Astrocyte of the spinal cord (primary cell): ENCODE measurements around the gene SLCO4A1.
A peak's percentile ranks its signal among the peaks of the same experiment; 100 is the strongest.

ENCODE experiments used
- DNase-seq: peaks from one replicate; pipeline ENCODE4 v3.0.0; 2011; ENCODE audit warnings: low read depth, low spot score
- H3K4me3 ChIP-seq: 2 replicates; pipeline ENCODE4 v1.5.1; 2011; ENCODE audit warnings: low read depth, mild to moderate bottlenecking, low read length, moderate library complexity
- in situ Hi-C: cut with HindIII; loops from 2 replicates; pipeline ENCODE4 v1.10.0; 2017; ENCODE audit warnings: low sequenced_read_pairs
- TF ChIP-seq, protein P1 (sequence below): IDR thresholded peaks from 2 replicates; pipeline ENCODE4 v1.5.1; 2012; ENCODE audit warnings: low read depth, mild to moderate bottlenecking, low read length, inconsistent platforms

Gene SLCO4A1

DNA sequence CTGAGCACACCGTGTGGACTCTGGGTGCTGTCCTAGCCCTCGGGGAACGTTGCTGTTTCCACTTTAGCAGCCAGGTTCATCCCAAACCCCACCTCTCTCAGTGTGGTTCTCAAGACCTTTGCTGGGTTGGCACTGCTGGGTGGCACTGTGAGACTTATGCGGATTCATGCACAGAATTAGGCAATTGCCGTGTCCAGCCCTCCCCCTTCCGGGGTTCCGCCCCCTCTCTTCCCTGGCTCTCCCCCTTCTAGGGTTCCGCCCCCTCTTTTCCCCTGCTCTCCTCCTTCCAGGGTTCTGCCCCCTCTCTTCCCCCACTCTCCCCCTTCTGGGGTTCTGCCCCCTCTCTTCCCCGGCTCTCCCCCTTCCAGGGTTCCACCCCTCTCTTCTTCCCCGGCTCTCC lies 39.8 kb upstream of the SLCO4A1 start:
- DNase-seq: no peak
- in situ Hi-C loops: no loop called here
- no peak overlapping the region for H3K4me3 ChIP-seq
- TF ChIP-seq, protein P1, sequence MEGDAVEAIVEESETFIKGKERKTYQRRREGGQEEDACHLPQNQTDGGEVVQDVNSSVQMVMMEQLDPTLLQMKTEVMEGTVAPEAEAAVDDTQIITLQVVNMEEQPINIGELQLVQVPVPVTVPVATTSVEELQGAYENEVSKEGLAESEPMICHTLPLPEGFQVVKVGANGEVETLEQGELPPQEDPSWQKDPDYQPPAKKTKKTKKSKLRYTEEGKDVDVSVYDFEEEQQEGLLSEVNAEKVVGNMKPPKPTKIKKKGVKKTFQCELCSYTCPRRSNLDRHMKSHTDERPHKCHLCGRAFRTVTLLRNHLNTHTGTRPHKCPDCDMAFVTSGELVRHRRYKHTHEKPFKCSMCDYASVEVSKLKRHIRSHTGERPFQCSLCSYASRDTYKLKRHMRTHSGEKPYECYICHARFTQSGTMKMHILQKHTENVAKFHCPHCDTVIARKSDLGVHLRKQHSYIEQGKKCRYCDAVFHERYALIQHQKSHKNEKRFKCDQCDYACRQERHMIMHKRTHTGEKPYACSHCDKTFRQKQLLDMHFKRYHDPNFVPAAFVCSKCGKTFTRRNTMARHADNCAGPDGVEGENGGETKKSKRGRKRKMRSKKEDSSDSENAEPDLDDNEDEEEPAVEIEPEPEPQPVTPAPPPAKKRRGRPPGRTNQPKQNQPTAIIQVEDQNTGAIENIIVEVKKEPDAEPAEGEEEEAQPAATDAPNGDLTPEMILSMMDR: no peak

DNA sequence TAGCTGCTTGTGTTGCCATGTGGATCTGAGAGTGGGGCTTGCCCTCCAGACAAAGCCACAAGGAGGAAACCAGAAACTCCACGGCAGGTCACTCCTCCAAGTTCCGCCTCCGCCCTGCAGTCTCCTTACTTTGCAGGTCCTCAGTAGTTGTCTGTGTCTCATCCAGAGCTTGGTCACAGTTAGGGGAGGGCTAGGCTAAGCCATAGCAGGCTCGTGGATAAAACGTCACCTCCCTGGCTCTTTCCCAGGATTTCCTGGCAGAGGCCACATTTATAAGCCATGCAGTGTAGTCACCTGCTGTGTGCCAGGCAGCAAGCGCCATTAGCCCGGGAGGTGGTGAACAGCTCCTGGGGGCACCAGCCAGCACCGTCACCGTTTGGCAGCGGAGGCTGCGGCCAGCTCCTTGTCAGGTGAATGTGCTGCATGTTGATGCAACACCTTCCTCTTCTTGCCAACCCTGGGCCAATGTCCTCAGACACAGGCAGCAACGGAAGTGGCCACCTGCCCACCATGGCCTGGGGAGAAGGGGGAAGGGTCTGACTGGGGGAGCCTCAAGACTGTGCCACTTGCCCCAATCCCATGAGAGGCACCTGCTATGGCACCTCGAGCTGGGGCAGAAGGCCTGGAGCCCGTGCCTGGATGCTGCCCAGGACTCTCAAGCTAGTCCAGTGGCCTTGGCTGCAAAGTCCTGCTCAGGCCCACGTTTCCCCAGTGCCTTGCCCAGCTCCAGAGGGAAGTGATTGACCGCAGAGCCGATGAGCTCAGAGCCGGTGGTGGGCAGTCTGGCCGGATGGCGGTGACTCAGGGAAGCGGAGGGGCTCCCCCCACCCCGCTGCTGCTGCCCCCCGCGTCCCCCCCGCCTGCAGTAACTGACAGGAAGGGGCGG lies 39.0 kb upstream of the SLCO4A1 start:
- in situ Hi-C loops: no loop called here
- no peak overlapping the region for H3K4me3 ChIP-seq
- DNase-seq: peak; percentile 64
- TF ChIP-seq, protein P1: no peak

DNA sequence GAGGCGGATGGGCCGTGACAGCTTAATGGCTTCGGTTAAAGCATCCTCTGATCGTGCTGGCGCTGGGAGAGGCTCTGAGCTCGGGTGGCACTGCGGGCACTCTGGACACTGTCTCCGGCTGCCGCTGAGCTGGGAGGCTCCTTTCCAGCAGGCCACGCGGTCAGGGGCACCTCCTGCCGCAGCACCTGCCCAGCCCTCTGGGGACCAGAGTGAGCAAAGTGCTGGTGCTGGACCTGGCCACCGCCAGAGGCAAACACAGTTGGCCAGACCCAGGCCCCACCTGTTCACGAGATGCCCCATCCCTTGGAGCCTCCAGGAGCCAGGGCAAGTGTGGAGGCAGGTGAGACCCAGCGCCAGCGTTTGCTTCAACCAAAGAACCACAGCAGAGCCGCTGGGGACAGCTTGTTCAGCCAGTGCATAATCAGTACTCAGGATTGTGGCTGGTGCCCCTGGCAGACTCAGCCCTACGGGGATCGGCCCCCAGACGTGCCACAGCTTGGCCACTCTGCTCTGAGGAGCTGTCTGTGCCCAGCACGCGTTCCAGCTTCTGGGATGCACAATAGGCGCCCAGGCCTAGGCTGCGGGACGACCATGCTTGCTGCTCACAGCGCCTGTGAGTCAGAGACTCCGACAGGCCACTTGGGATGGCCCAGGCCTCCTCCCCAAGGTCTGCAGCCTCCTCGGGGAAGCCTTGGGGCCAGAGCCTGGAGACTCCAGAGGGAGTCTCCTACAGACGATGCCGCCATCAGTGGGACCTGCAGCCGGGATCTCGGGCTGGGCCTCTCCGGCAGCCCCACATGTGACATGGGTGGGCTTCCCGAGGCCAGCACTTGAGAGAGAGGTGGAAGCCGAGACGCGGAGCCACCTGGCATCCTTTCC lies 38.2 kb upstream of the SLCO4A1 start:
- in situ Hi-C loops: no loop called here
- no peak for DNase-seq
- H3K4me3 ChIP-seq: no peak overlapping the region
- TF ChIP-seq, protein P1: no peak

DNA sequence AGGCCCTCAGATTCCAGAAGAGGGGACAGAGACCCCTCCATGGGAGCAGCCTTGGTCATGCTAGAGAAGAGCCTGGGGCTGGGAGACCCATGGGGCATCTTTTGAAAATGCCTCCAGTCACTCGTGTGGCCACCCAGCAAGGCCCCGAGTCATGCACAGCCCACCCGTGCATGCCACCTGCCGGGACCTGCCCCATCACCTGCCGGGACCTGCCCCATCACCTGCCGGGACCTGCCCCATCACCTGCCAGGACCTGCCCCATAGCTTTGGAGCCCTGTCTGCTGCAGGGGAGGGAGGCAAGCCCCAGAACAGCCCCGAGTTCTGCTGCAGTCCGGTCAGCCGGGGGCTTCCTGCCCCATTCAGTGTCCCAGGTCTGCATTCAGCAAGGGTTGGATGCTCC lies 37.5 kb upstream of the SLCO4A1 start:
- TF ChIP-seq, protein P1: no peak
- DNase-seq: no peak
- H3K4me3 ChIP-seq: no peak overlapping the region
- in situ Hi-C loops: no loop called here

DNA sequence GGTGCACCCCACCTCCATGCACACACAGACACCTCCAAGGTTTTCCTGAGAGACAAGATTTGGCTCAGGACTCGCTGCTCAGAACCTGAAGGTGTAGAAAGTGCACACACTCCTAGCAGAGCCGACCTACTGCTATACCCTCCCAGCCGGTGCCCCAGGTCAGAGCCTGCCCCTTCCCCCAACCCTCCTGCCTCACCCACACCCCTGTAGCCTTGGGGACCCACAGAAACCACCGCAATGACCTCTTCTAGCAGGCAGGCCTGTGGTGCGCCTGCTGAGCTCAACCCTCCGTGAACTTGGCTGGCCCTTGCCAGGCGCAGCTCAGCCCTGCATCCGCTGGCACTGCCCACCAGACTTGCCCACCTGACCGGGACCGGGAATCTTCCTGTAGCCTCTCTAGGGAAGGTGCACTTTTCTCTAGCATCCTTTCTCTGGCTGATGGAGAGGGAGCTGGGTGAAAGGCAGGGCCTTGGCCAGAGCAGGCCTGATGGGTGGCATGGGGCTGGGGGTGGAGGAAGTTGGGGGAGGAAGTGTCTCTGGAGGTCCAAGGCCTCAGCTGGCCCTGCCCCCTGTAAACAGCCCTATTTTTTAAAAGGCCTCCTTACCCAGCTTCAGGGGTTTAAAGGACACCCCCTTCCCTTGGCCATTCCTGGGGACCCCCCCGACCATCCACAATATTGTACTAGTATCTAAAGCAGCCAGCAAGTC lies 36.9 kb upstream of the SLCO4A1 start:
- in situ Hi-C loops: no loop called here
- H3K4me3 ChIP-seq: no peak overlapping the region
- DNase-seq: no peak
- TF ChIP-seq, protein P1: no peak

DNA sequence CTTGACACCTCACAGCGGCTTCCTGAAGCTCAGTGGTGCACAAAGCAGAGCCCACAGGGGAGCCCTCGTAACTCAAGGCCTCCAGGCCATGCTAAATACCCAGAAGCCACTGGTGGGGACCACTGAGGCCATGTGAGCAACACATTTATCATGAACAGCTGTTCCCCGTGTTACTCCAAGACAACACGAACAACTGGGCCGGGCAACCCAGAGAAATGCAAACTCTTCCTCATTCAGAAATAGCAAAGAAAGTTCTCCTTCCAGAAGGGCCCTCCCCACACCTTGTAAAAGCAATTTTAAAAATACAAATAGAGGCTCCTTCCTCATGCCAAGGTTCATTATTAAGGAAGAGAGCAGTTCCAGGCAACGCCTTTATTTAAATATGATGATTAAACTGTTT lies 36.3 kb upstream of the SLCO4A1 start:
- no peak for DNase-seq
- TF ChIP-seq, protein P1: no peak
- in situ Hi-C loops: no loop called here
- H3K4me3 ChIP-seq: no peak overlapping the region
